Glomerular visceral epithelial cell (primary cell): ENCODE data around the gene PILRA.
"Not testable (repeated sequence)": the region's sequence is repeated elsewhere in the genome, so short reads cannot be mapped to it uniquely, and the experiment has no call there.

Experiments
- DNase-seq: peaks from one replicate; pipeline ENCODE4 v3.0.0-alpha.2; 2016; ENCODE audit errors: extremely low spot score

Gene PILRA

DNA sequence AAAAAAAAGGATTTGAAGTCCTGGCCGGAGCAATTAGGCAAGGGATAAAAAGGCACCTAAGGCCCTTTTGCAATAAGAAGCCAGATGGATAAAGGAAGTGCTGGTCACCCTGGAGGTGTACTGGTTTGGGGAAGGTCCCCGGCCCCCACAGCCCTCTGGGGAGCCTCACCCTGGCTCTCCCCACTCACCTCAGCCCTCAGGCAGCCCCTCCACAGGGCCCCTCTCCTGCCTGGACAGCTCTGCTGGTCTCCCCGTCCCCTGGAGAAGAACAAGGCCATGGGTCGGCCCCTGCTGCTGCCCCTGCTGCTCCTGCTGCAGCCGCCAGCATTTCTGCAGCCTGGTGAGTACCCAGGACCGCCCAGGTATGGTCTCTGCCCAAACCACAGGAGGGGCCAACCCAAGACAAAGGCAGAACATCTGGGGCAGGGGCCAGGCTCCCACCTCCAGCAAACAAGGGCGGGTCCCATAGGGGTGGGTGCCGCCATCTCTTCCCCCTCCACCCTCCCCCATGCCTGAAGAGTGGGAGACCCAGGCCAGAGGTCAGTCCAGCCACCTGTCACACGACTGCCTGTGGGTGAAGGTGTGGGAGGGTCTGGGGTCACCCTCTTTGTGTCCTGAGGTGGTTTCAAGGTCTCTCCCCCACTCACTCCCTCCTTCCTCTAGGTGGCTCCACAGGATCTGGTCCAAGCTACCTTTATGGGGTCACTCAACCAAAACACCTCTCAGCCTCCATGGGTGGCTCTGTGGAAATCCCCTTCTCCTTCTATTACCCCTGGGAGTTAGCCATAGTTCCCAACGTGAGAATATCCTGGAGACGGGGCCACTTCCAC lies 15.0 kb upstream of the PILRA start, which contains the start of gene PILRB:
Gene PILRB, plus strand, starts transcription at position 91 of the 830 bp plus-strand sequence. Its CDS starts 186 bp downstream, at position 277.
- DNase-seq, result no peak

GRCh38 chr7:100358857-100359212 lies 14.5 kb upstream of the PILRA start:
- DNase-seq, result no peak

- DNase-seq, result no peak
These were observed 13.0 kb upstream of the PILRA start for GRCh38 chr7:100360135-100360854.

DNA sequence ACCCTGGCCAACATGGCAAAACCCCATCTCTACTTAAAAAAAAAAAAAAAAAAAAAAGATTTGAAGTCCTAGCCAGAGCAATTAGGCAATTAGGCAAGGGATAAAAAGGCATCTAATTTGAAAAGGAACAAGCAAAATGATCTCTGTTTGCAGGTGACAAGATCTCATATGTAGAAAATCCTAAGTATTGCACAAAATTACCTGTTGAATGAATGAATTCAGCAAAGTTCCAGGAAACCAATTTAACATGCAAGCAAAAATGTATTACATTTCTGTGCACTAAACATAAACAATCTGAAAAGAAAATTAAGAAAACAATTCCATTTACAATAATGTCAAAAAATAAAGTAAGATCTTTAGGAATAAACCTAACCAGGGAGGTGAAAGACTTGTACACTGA lies 10.2 kb upstream of the PILRA start:
- DNase-seq, result no peak

DNA sequence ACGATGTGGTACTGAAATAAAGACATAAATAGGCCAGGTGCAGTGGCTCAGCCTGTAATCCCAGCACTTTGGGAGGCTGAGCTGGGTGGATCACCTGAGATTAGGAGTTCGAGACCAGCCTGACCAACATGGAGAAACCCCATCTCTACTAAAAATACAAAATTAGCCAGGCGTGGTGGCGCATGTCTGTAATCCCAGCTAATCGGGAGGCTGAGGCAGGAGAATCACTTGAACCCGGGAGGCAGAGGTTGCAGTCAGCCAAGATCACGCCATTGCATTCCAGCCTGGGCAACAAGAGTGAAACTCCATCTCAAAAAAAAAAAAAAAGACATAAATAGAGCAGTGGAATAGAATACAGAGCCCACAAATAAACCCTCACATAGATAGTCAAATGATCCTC lies 9.5 kb upstream of the PILRA start:
- not testable (repeated sequence) for DNase-seq

DNA sequence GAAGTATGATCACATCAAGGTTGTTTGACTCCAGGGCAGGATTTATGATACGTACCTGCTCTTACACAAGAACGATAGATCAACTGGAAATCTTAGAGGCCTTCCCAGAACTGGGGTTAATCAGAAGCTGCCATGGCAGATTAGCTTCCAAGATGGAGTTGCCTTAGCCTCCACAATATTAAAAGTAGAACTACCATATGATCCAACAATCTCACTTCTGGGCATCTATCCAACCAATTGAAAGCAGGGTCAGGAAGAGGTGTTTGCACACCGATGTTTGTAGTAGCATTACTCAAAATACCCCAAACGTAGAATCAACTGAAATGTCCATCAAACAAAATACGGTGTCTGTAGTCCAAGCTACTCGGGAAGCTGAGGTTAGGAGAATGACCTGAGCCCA lies 8.8 kb upstream of the PILRA start:
- DNase-seq, result no peak

DNA sequence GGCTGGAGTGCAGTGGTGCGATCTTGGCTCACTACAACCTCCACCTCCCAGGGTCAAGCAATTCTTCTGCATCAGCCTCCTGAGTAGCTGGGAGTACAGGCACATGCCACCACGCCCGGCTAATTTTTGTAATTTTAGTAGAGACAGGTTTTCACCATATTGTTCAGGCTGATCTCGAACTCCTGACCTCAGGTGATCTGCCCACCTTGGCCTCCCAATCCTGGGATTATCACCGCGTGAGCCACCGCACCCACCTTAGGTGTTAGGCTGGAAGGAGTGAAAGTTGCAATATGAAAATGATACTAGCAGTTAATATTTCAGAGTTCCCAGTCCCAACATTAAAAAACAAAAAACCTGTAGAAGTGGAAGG lies 7.3 kb upstream of the PILRA start:
- DNase-seq, result not testable (repeated sequence)

- no peak for DNase-seq
These were observed 6.7 kb upstream of the PILRA start for GRCh38 chr7:100366411-100367250.

DNA sequence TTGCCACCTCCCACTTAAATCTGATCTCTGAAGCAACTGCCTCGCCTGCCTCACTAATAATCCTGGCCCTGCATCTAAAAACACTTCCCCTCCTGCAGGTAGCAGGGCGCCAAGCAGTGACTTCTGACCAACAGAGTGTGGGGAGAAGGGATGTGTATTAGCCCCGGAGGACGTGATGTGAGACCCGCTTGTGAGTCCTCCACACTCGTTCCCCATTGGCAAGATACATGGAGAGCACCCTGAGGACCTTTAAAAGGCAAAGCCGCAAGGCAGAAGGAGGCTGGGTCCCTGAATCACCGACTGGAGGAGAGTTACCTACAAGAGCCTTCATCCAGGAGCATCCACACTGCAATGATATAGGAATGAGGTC lies 6.1 kb upstream of the PILRA start:
- no peak for DNase-seq

DNA sequence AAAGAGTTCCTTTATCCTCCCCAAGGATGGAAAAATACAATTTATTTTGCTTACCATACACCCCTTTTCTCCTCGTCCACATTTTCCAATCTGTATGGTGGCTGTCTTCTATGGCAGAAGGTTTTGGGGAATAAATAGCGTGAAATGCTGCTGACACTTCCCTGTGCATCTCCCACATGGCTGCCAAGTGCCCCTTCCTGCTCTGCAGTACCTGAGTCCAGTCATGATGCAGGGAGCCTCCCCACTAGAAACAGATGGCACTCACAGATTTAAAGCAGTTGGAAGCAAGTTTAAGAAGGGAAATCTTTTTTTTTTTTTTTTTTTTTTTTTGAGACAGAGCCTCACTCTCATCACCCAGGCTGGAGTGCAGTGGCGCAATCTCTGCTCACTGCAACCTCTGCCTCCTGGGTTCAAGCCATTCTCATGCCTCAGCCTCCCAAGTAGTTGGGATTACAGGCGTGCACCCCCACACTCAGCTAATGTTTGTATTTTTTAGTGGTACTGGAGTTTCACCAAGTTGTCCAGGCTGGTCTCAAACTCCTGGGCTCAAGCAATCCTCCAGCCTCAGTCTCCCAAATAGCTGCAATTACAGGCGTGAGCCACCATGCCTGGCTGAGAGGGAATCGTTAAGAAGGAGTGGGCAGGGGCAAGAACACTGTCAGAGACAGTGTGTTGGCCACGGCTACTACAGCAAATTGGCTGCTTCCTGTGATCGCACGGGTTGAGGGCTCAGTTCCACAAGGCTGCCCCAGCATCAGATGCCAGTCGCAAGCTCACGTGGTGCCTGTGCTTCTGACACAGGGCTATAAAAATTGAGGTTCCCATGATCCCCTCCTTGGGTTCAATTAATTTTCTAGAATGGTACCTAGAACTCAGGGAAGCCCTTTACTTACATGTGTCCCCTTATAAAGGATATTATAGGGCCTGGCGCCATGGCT lies 5.3 kb upstream of the PILRA start:
- no peak for DNase-seq

- no peak for DNase-seq
These were observed 4.2 kb upstream of the PILRA start for GRCh38 chr7:100369105-100369504.

GRCh38 chr7:100370303-100370702 lies 3.0 kb upstream of the PILRA start:
- no peak for DNase-seq

DNA sequence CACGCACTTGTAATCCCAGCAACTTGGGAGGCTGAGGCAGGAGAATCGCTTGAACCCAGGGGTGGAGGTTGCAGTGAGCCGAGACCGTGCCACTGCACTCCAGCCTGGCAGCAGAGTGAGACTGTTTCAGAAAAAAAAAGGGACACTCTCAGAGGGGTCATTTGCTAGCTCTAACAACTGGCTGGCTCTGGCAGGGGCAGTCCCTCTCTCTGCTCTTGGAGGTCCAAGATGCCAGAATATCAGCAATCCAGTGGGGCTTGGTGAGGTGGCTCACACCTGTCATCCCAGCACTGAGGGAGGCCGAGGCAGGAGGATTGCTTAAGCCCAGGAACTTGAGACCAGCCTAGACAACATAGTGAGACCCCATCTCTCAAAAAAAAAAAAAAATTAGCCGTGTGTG lies 2.5 kb upstream of the PILRA start:
- no peak for DNase-seq

DNA sequence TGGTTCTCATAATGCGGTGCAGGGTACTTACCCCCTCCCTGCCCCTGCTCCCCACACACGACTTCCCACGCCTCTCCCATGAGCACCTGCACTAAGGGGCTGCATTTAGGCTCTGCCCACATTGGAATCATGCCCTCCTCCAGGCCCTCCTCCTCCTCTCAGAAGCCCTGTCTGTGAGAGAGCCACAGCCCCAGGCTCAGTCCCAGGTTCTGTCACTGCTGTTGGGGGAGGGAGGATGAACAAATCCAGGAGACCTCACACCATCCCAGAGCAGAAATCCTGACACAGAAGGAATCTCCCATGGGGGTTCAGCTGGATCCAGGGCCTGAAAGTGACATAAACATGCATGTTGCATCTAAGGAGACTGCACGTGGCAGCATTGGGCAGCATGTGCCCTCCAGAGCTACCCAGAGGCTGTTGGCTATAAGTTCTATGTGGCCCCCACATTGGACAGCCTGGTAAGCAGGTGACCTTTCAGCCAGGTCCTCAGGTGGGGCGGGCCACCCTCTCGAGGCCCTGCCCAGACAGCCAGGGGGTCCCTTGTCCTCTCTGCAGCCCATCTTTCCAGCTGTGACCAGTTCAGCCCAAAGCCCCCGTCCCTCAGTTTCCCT lies 1.6 kb upstream of the PILRA start:
- no peak for DNase-seq

- DNase-seq, result no peak
These were observed 1.0 kb upstream of the PILRA start for GRCh38 chr7:100372256-100372655.

- DNase-seq, result no peak
These were observed 593 bp upstream of the PILRA start for GRCh38 chr7:100372694-100373093.

DNA sequence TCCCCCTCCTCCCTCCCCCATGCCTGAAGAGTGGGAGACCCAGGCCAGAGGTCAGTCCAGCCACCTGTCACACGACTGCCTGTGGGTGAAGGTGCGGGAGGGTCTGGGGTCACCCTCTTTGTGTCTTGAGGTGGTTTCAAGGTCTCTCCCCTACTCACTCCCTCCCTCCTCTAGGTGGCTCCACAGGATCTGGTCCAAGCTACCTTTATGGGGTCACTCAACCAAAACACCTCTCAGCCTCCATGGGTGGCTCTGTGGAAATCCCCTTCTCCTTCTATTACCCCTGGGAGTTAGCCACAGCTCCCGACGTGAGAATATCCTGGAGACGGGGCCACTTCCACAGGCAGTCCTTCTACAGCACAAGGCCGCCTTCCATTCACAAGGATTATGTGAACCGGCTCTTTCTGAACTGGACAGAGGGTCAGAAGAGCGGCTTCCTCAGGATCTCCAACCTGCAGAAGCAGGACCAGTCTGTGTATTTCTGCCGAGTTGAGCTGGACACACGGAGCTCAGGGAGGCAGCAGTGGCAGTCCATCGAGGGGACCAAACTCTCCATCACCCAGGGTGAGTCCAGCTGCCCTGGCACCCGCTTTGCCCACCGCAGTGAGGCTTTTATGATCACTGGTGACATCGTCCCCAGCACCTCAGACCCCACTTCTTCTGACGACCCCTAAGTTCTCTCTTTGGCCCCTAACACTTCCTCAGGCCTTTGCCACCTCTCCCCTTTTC lies 747 bp downstream of the PILRA start:
- peak; percentile 40 for DNase-seq

DNA sequence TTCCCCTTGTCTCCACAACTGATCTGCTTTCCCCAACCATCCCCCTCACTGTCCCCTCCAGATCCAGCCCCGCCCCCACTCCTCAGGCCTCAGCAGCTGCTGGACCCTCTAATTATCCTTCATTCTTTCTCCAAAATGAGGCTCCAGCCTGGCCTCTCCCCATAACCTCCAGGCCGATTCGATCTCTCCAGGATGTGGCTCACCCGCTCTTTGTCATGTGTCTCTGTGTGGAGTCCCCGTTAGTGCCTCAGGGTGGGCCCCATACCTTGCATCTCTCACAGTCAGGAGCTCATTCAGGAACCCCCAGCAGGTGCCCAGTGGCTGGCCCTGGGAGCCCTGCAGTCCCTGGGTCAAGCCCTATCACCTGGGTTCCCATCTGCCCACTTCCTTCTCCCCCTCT lies 1.3 kb downstream of the PILRA start:
- no peak for DNase-seq

- DNase-seq, result no peak
These were observed 2.8 kb downstream of the PILRA start for GRCh38 chr7:100376066-100376465.

GRCh38 chr7:100378114-100378755 lies 4.9 kb downstream of the PILRA start:
- no peak for DNase-seq
